Measurements from ENCODE around the gene TMEM253.

DNA sequence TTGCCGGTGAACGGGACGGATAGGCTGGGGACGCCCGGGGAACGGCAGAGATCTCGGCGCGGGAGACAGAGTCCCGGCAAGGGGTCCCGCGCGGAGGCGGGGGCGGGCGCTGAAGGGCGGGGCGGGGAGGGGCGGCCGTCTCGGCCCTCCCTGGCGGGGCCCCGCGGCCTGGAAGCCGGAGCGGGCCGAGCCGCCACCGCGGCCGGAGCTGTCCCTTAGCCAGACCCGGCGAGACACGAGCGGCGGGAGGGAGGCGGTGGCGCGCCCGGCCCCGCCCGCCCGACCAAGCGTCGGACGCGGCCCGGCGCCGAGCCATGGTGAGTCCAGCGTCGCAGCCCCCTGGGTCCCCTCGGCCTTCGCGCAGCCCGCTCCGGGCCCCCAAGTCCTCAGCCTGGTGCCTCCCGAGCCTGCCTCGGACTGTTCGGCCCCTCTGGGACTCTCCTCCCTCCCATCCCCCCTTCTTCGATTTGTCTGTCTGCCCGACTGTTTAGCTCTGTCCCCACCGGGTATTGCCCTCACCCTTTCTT, 30.7 kb upstream of the TMEM253 start, which contains the start of gene ARHGEF40:
- TF ChIP-seq POLR2A (IDR thresholded peaks at IDR 0.05): no peak
- TF ChIP-seq, protein P1, sequence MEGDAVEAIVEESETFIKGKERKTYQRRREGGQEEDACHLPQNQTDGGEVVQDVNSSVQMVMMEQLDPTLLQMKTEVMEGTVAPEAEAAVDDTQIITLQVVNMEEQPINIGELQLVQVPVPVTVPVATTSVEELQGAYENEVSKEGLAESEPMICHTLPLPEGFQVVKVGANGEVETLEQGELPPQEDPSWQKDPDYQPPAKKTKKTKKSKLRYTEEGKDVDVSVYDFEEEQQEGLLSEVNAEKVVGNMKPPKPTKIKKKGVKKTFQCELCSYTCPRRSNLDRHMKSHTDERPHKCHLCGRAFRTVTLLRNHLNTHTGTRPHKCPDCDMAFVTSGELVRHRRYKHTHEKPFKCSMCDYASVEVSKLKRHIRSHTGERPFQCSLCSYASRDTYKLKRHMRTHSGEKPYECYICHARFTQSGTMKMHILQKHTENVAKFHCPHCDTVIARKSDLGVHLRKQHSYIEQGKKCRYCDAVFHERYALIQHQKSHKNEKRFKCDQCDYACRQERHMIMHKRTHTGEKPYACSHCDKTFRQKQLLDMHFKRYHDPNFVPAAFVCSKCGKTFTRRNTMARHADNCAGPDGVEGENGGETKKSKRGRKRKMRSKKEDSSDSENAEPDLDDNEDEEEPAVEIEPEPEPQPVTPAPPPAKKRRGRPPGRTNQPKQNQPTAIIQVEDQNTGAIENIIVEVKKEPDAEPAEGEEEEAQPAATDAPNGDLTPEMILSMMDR (IDR thresholded peaks at IDR 0.05): no peak
- no peak for TF ChIP-seq POLR2AphosphoS5 (IDR thresholded peaks at IDR 0.05; ENCODE audit: insufficient read depth in 1 of 2, low read depth in 1 of 2)

Data from vagina (tissue), 2 donors.